DMS79 treated with DMSO at 0.1 percent for 48 hours (cell line): Measurements from ENCODE around the gene AKAP17A.
"Not testable (repeated sequence)": the region's sequence is repeated elsewhere in the genome, so short reads cannot be mapped to it uniquely, and the experiment has no call there.

ENCODE experiments used
- DNase-seq: peaks from one replicate; lab custom pipeline; 2025; lab: John Stamatoyannopoulos, UW

The AKAP17A gene

GRCh38 chrX:1602299-1602698 lies 10.9 kb downstream of the AKAP17A start:
- no peak for DNase-seq

- no peak for DNase-seq
Observed at GRCh38 chrX:1606496-1606895, 15.1 kb downstream of the AKAP17A start.

GRCh38 chrX:1609311-1609710 lies 17.9 kb downstream of the AKAP17A start:
- DNase-seq = no peak

- DNase-seq = no peak
Observed at GRCh38 chrX:1609762-1610161, 18.4 kb downstream of the AKAP17A start.

GRCh38 chrX:1610166-1610565 lies 18.8 kb downstream of the AKAP17A start:
- DNase-seq = no peak

GRCh38 chrX:1610736-1611135 lies 19.3 kb downstream of the AKAP17A start:
- no peak for DNase-seq

- DNase-seq = no peak
Observed at GRCh38 chrX:1612641-1613286, 21.4 kb downstream of the AKAP17A start.

GRCh38 chrX:1614927-1615326 lies 23.5 kb downstream of the AKAP17A start, which contains the start of gene ASMT:
Gene ASMT (plus strand): TSS chrX:1615059. CDS start chrX:1615200, 141 bp downstream.
- DNase-seq = no peak

GRCh38 chrX:1618689-1619088 lies 27.3 kb downstream of the AKAP17A start:
- no peak for DNase-seq

GRCh38 chrX:1623691-1624090 lies 32.3 kb downstream of the AKAP17A start:
- no peak for DNase-seq

GRCh38 chrX:1624158-1624860 lies 32.9 kb downstream of the AKAP17A start:
- not testable (repeated sequence) for DNase-seq

- DNase-seq = not testable (repeated sequence)
Observed at GRCh38 chrX:1624861-1625215, 33.4 kb downstream of the AKAP17A start.

GRCh38 chrX:1629244-1629643 lies 37.8 kb downstream of the AKAP17A start:
- no peak for DNase-seq

- no peak for DNase-seq
Observed at GRCh38 chrX:1646009-1646408, 54.6 kb downstream of the AKAP17A start.

- DNase-seq = no peak
Observed at GRCh38 chrX:1649621-1650020, 58.2 kb downstream of the AKAP17A start.
